Measurements from ENCODE around the gene CNTN1. TPM values are rescaled to one million over a fixed set of nuclear protein-coding genes. Genes with fewer than 3 reads are reported as not detected.

CNTN1 gene
- total RNA-seq, 1 experiment from 2014 or later: under 0.01 TPM

GRCh38 chr12:41108032-41108431, 415.8 kb downstream of the CNTN1 start:
- DNase-seq (ENCODE audit: low read depth): no peak

GRCh38 chr12:41112903-41113302, 420.7 kb downstream of the CNTN1 start:
- DNase-seq (ENCODE audit: low read depth): no peak

GRCh38 chr12:41120211-41120610, 428.0 kb downstream of the CNTN1 start:
- DNase-seq (ENCODE audit: low read depth): no peak

GRCh38 chr12:41121374-41121773, 429.1 kb downstream of the CNTN1 start:
- no peak for DNase-seq (ENCODE audit: low read depth)
